Measurements from ENCODE around the gene KIAA0930.

The KIAA0930 gene

GRCh38 chr22:45216133-45217003 lies 24.3 kb downstream of the KIAA0930 start:
- DNase-seq = no peak

- DNase-seq = no peak
Observed at GRCh38 chr22:45212992-45213751, 27.5 kb downstream of the KIAA0930 start.

- DNase-seq = no peak
Observed at GRCh38 chr22:45212306-45212709, 28.4 kb downstream of the KIAA0930 start.

GRCh38 chr22:45211848-45212247 lies 28.8 kb downstream of the KIAA0930 start:
- no peak for DNase-seq

- no peak for DNase-seq
Observed at GRCh38 chr22:45211435-45211834, 29.3 kb downstream of the KIAA0930 start.

GRCh38 chr22:45210991-45211390 lies 29.7 kb downstream of the KIAA0930 start:
- DNase-seq = no peak

GRCh38 chr22:45210577-45210976 lies 30.1 kb downstream of the KIAA0930 start:
- DNase-seq = no peak

GRCh38 chr22:45210174-45210573 lies 30.5 kb downstream of the KIAA0930 start:
- no peak for DNase-seq

- peak; percentile 31 for DNase-seq
Observed at GRCh38 chr22:45208993-45209838, 31.5 kb downstream of the KIAA0930 start.

- DNase-seq = no peak
Observed at GRCh38 chr22:45208696-45208992, 32.0 kb downstream of the KIAA0930 start.

- no peak for DNase-seq
Observed at GRCh38 chr22:45207981-45208664, 32.6 kb downstream of the KIAA0930 start.

- no peak for DNase-seq
Observed at GRCh38 chr22:45207533-45207932, 33.2 kb downstream of the KIAA0930 start.

- DNase-seq = no peak
Observed at GRCh38 chr22:45206233-45206632, 34.5 kb downstream of the KIAA0930 start.

GRCh38 chr22:45205276-45205925 lies 35.3 kb downstream of the KIAA0930 start:
- no peak for DNase-seq

- DNase-seq = no peak
Observed at GRCh38 chr22:45204819-45205218, 35.9 kb downstream of the KIAA0930 start.

- DNase-seq = no peak
Observed at GRCh38 chr22:45204241-45204640, 36.5 kb downstream of the KIAA0930 start.

- no peak for DNase-seq
Observed at GRCh38 chr22:45203150-45203951, 37.3 kb downstream of the KIAA0930 start.

GRCh38 chr22:45202333-45203149 lies 38.2 kb downstream of the KIAA0930 start:
- no peak for DNase-seq

GRCh38 chr22:45201678-45202332 lies 38.9 kb downstream of the KIAA0930 start:
- no peak for DNase-seq
